ENCODE results near the gene C9orf72.

DNA sequence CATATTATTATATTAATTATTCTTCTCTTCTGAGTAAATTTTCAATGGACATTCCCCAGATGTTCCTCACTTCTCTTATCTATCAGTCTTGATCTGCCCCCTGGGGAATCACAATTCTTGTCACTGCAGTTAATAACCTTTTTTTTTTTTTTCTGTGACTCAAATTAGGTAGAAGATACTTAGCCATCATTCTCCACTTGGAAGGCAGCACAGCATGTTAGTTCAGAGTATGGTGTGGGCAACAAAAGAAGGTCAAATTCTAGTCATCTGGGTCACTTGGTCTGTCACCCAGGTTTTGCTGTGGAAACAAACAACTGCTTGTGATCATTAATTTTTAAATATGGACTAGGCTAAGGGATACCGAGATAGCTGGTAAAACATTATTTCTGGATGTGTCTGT lies 35.5 kb downstream of the C9orf72 start:
- no peak for TF ChIP-seq TAF1 (IDR thresholded peaks at IDR 0.05; ENCODE audit: borderline replicate concordance, low read depth, low read length)
- TF ChIP-seq POLR2A (IDR thresholded peaks at IDR 0.05; ENCODE audit: low read depth, low read length), result no peak

Measured in GM12892 (cell line).